ENCODE results near the gene YES1.

The YES1 gene

GRCh38 chr18:808086-808485, 4.0 kb downstream of the YES1 start:
- no peaks in the 10 kb centered on the region for H3K36me3 ChIP-seq (ENCODE audit: control insufficient read depth in 2 of 2, insufficient read depth in 1 of 2, low read length in 2 of 2)
- POLR2A ChIA-PET = no interaction called here
- TF ChIP-seq ZNF600 (tag by site-specific recombination; IDR thresholded peaks at IDR 0.05) (peak; percentile 18; the same call in 1 of the 2 replicates), YY1 (tag by site-specific recombination; IDR thresholded peaks at IDR 0.05) (no peak), OSR2 (tag by site-specific recombination; IDR thresholded peaks at IDR 0.05) (peak; percentile 54), PRDM1 (tag by site-specific recombination; IDR thresholded peaks at IDR 0.05) (0 out of 2 replicates have a peak, but pooled peaks have one; percentile 39)
- TF ChIP-seq, protein P1, sequence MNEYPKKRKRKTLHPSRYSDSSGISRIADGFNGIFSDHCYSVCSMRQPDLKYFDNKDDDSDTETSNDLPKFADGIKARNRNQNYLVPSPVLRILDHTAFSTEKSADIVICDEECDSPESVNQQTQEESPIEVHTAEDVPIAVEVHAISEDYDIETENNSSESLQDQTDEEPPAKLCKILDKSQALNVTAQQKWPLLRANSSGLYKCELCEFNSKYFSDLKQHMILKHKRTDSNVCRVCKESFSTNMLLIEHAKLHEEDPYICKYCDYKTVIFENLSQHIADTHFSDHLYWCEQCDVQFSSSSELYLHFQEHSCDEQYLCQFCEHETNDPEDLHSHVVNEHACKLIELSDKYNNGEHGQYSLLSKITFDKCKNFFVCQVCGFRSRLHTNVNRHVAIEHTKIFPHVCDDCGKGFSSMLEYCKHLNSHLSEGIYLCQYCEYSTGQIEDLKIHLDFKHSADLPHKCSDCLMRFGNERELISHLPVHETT (tag by site-specific recombination; IDR thresholded peaks at IDR 0.05) = no peak
- no peak overlapping the region for H3K4me3 ChIP-seq (ENCODE audit: low read depth, low read length)
- no peak overlapping the region for H3K27ac ChIP-seq (ENCODE audit: extremely low read depth, low read depth, low read length)
- H3K9me3 ChIP-seq (ENCODE audit: control insufficient read depth, insufficient read depth, low read depth, low read length) = no peaks in the 10 kb centered on the region
- peaks cover 23% of the 10 kb centered on the region for H3K4me1 ChIP-seq (ENCODE audit: control insufficient read depth, insufficient read depth, low read length)
- CTCF ChIA-PET = interaction anchor here (1.0 to 1.9 kb wide), 4 partner anchors 11 to 31 kb away, joined by 3 to 6 read pairs (median 4); no protein-coding TSS in a partner anchor

- Histone ChIP-seq H3K9me3 (ENCODE audit: control insufficient read depth, insufficient read depth, low read depth, low read length) (no peaks in the 10 kb centered on the region), H3K27ac (ENCODE audit: extremely low read depth, low read depth, low read length) (no peak overlapping the region), H3K36me3 (ENCODE audit: control insufficient read depth in 2 of 2, insufficient read depth in 1 of 2, low read length in 2 of 2) (no peaks in the 10 kb centered on the region), H3K4me1 (ENCODE audit: control insufficient read depth, insufficient read depth, low read length) (peaks cover 23% of the 10 kb centered on the region), H3K4me3 (ENCODE audit: low read depth, low read length) (no peak overlapping the region)
- ChIA-PET CTCF (interaction anchor here (0.6 to 1.1 kb wide), 4 partner anchors 25 to 69 kb away, joined by 3 read pairs; no protein-coding TSS in a partner anchor), POLR2A (no interaction called here)
- no peak for TF ChIP-seq ZNF157 (tag by site-specific recombination; IDR thresholded peaks at IDR 0.05)
- no peak for TF ChIP-seq ZNF121 (tag by site-specific recombination; IDR thresholded peaks at IDR 0.05)
- no peak for TF ChIP-seq ZNF76 (tag by site-specific recombination; IDR thresholded peaks at IDR 0.05; ENCODE audit: borderline replicate concordance, low read depth)
- no peak for TF ChIP-seq ZNF37A (tag by site-specific recombination; IDR thresholded peaks at IDR 0.05)
- no peak for TF ChIP-seq HOXC10 (CRISPR knock-in tag; IDR thresholded peaks at IDR 0.05)
Observed at GRCh38 chr18:805755-806110, 6.3 kb downstream of the YES1 start.

GRCh38 chr18:805008-805754, 6.9 kb downstream of the YES1 start:
- no peak for TF ChIP-seq ZNF48 (tag by site-specific recombination; IDR thresholded peaks at IDR 0.05)
- no peak for TF ChIP-seq ZNF112 (tag by site-specific recombination; IDR thresholded peaks at IDR 0.05)
- no peaks in the 10 kb centered on the region for H3K36me3 ChIP-seq (ENCODE audit: control insufficient read depth in 2 of 2, insufficient read depth in 1 of 2, low read length in 2 of 2)
- H3K27ac ChIP-seq (ENCODE audit: extremely low read depth, low read depth, low read length) = no peak overlapping the region
- H3K4me1 ChIP-seq (ENCODE audit: control insufficient read depth, insufficient read depth, low read length) = peaks cover 20% of the 10 kb centered on the region
- POLR2A ChIA-PET = no interaction called here
- H3K4me3 ChIP-seq (ENCODE audit: low read depth, low read length) = no peak overlapping the region
- CTCF ChIA-PET = interaction anchor here (0.7 to 1.1 kb wide), 3 partner anchors 26 to 68 kb away, joined by 3 read pairs; no protein-coding TSS in a partner anchor
- H3K9me3 ChIP-seq (ENCODE audit: control insufficient read depth, insufficient read depth, low read depth, low read length) = no peaks in the 10 kb centered on the region

DNA sequence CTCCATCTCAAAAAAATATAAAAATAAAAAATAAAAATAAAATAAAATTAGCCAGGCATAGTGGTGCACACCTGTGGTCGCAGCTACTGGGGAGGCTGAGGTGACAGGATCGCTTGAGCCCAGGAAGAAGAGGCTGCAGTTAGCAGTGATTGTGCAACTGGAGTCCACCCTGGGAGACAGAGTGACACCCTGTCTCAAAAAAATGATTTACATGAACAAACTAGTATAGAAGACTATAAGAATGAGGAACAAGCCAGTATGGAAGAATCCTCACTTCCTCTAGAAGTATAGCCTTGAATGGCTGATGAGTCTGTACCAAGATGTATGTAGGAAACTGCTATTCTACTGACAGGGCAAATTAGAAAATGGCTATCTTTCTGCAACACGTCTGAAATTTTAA, 10.9 kb downstream of the YES1 start:
- ChIA-PET POLR2A (no interaction called here), CTCF (no interaction called here)
- H3K9me3 ChIP-seq (ENCODE audit: control insufficient read depth, insufficient read depth, low read depth, low read length) = no peaks in the 10 kb centered on the region
- H3K4me1 ChIP-seq (ENCODE audit: control insufficient read depth, insufficient read depth, low read length) = peaks cover 11% of the 10 kb centered on the region
- H3K4me3 ChIP-seq (ENCODE audit: low read depth, low read length) = no peak overlapping the region
- no peak overlapping the region for H3K27ac ChIP-seq (ENCODE audit: extremely low read depth, low read depth, low read length)
- no peaks in the 10 kb centered on the region for H3K36me3 ChIP-seq (ENCODE audit: control insufficient read depth in 2 of 2, insufficient read depth in 1 of 2, low read length in 2 of 2)
- TF ChIP-seq, protein P2, sequence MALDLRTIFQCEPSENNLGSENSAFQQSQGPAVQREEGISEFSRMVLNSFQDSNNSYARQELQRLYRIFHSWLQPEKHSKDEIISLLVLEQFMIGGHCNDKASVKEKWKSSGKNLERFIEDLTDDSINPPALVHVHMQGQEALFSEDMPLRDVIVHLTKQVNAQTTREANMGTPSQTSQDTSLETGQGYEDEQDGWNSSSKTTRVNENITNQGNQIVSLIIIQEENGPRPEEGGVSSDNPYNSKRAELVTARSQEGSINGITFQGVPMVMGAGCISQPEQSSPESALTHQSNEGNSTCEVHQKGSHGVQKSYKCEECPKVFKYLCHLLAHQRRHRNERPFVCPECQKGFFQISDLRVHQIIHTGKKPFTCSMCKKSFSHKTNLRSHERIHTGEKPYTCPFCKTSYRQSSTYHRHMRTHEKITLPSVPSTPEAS (tag by site-specific recombination; IDR thresholded peaks at IDR 0.05) = no peak
- no peak for TF ChIP-seq ZNF621 (tag by site-specific recombination; IDR thresholded peaks at IDR 0.05)
- no peak for TF ChIP-seq ZBTB17 (tag by site-specific recombination; IDR thresholded peaks at IDR 0.05)
- TF ChIP-seq ZSCAN30 (tag by site-specific recombination; IDR thresholded peaks at IDR 0.05) = no peak
- TF ChIP-seq HOXD13 (CRISPR knock-in tag; IDR thresholded peaks at IDR 0.05; ENCODE audit: borderline replicate concordance) = no peak
- no peak for TF ChIP-seq CTCF (tag by site-specific recombination; IDR thresholded peaks at IDR 0.05)
- no peak for TF ChIP-seq ZNF416 (tag by site-specific recombination; IDR thresholded peaks at IDR 0.05)
- TF ChIP-seq, protein P3, sequence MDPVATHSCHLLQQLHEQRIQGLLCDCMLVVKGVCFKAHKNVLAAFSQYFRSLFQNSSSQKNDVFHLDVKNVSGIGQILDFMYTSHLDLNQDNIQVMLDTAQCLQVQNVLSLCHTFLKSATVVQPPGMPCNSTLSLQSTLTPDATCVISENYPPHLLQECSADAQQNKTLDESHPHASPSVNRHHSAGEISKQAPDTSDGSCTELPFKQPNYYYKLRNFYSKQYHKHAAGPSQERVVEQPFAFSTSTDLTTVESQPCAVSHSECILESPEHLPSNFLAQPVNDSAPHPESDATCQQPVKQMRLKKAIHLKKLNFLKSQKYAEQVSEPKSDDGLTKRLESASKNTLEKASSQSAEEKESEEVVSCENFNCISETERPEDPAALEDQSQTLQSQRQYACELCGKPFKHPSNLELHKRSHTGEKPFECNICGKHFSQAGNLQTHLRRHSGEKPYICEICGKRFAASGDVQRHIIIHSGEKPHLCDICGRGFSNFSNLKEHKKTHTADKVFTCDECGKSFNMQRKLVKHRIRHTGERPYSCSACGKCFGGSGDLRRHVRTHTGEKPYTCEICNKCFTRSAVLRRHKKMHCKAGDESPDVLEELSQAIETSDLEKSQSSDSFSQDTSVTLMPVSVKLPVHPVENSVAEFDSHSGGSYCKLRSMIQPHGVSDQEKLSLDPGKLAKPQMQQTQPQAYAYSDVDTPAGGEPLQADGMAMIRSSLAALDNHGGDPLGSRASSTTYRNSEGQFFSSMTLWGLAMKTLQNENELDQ (tag by site-specific recombination; IDR thresholded peaks at IDR 0.05; ENCODE audit: low read depth) = no peak
- TF ChIP-seq ZNF692 (tag by site-specific recombination; IDR thresholded peaks at IDR 0.05) = no peak
